HepG2 (cell line): ENCODE measurements around the gene SIGLEC7. TPM values are rescaled to one million over a fixed set of nuclear protein-coding genes. Genes with fewer than 3 reads are reported as not detected.

ENCODE experiments used
- AHDC1 ChIP-seq: sonication (generic); formaldehyde crosslinking; IDR thresholded peaks from 2 replicates; pipeline ENCODE4 v1.5.1; 2020; ENCODE audit warnings: mild to moderate bottlenecking, missing genetic modification reagents, borderline replicate concordance
- CREB1 ChIP-seq, 2 experiments: fragments of 450-650 bp in 1 of 2; IDR thresholded peaks; 2 replicates each; pipeline ENCODE4 v1.6.1; 2016 to 2017; ENCODE audit warnings: control low read depth in 1 of 2, mild to moderate bottlenecking in 1 of 2, missing compliant biosample characterization in 1 of 2, missing genetic modification characterization in 1 of 2
- ELF3 ChIP-seq: IDR thresholded peaks from 2 replicates; pipeline ENCODE4 v1.6.1; 2016; ENCODE audit warnings: missing genetic modification reagents, missing compliant biosample characterization
- GPN1 ChIP-seq: sonication (generic); formaldehyde crosslinking; IDR thresholded peaks from 2 replicates; pipeline ENCODE4 v1.5.1; 2020; ENCODE audit warnings: missing genetic modification reagents, borderline replicate concordance
- IRX3 ChIP-seq: sonication (generic); formaldehyde crosslinking; IDR thresholded peaks from 2 replicates; pipeline ENCODE4 v1.8.1; 2023; ENCODE audit warnings: mild to moderate bottlenecking, low read depth, missing genetic modification reagents, borderline replicate concordance
- KAT8 ChIP-seq: IDR thresholded peaks from 2 replicates; pipeline ENCODE4 v1.6.1; 2016; ENCODE audit warnings: missing genetic modification reagents, missing compliant biosample characterization
- KLF16 ChIP-seq, 2 experiments: sonication (generic) in 1 of 2; formaldehyde crosslinking in 1 of 2; IDR thresholded peaks; 2 replicates each; pipeline versions ENCODE4 v1.6.1 to v1.8.0; 2016 to 2023; ENCODE audit warnings: missing genetic modification reagents in 2 of 2, missing compliant biosample characterization in 1 of 2
- MLXIP ChIP-seq: sonication (generic); formaldehyde crosslinking; IDR thresholded peaks from 2 replicates; pipeline ENCODE4 v1.9.0; 2021; ENCODE audit warnings: missing genetic modification reagents, borderline replicate concordance
- MYC ChIP-seq: sonication (generic); formaldehyde crosslinking; IDR thresholded peaks from 2 replicates; pipeline ENCODE4 v1.9.0; 2021; ENCODE audit warnings: missing genetic modification reagents, borderline replicate concordance
- NFKBIZ ChIP-seq: IDR thresholded peaks from 2 replicates; pipeline ENCODE4 v1.6.1; 2018; ENCODE audit warnings: missing genetic modification reagents, missing compliant biosample characterization
- SATB2 ChIP-seq: sonication (generic); formaldehyde crosslinking; IDR thresholded peaks from 2 replicates; pipeline ENCODE4 v1.5.0; 2020; ENCODE audit warnings: missing genetic modification reagents
- TGIF2 ChIP-seq: IDR thresholded peaks from 2 replicates; pipeline ENCODE4 v1.6.1; 2016; ENCODE audit warnings: control low read depth, missing compliant biosample characterization
- THAP11 ChIP-seq: IDR thresholded peaks from 2 replicates; pipeline ENCODE4 v1.6.1; 2016; ENCODE audit warnings: missing biosample characterization, missing genetic modification reagents
- ZNF451 ChIP-seq: sonication (generic); formaldehyde crosslinking; IDR thresholded peaks from 2 replicates; pipeline ENCODE4 v1.5.0; 2020; ENCODE audit warnings: mild to moderate bottlenecking, missing genetic modification reagents
- ZNF556 ChIP-seq: sonication (generic); formaldehyde crosslinking; IDR thresholded peaks from 2 replicates; pipeline ENCODE4 v1.4.0; 2020; ENCODE audit warnings: mild to moderate bottlenecking, missing genetic modification reagents, borderline replicate concordance
- polyA plus RNA-seq, 8 experiments: library from polyadenylated mRNA; depleted of rRNA in 3 of 8; stranded (reverse) in 7 of 8; unstranded in 1 of 8; fragments of >200 nt; fragmentation: Illumina TruSeq in 4 of 8; extraction: Trizol in 4 of 8; gene quantifications; 2 replicates each; pipeline versions ENCODE4 v1.2.1 to v1.2.3, GENCODE V29; 2011 to 2016; ENCODE audit warnings: low read depth in 4 of 8, missing spikeins in 1 of 8, mixed read lengths in 1 of 8; ENCODE audit not compliant: insufficient read depth in 1 of 8
- total RNA-seq, 5 experiments: library from RNA; depleted of rRNA; stranded (reverse); fragments of >200 nt; fragmentation: Illumina TruSeq; extraction: Trizol; gene quantifications; 2 replicates each; pipeline ENCODE4 v1.2.3, GENCODE V29; 2016; ENCODE audit warnings: low read depth in 1 of 5
- TF ChIP-seq, protein P1 (sequence below), 2 experiments: sonication (generic) in 1 of 2; formaldehyde crosslinking in 1 of 2; IDR thresholded peaks; 2 replicates each; pipeline versions ENCODE4 v1.4.0 to v1.6.1; 2016 to 2020; ENCODE audit warnings: borderline replicate concordance in 1 of 2, low read depth in 1 of 2, mild to moderate bottlenecking in 1 of 2, missing genetic modification reagents in 1 of 2

SIGLEC7 gene
- total and polyA plus RNA-seq, 2 of the 13 experiments (the other 11 are each of a cell fraction or from before 2014, with no cell fraction given), result not detected

- TF ChIP-seq MLXIP (no peak), NFKBIZ (CRISPR knock-in tag) (no peak), ZNF451 (CRISPR knock-in tag) (no peak), ELF3 (CRISPR knock-in tag) (peak; percentile 88), SATB2 (no peak), KAT8 (CRISPR knock-in tag) (peak; percentile 90), KLF16 (CRISPR knock-in tag; IDR thresholded peaks at IDR 0.05) (peak in 1 of 2 experiments; percentile 91; a peak in 2 of 4 replicates), THAP11 (CRISPR knock-in tag) (peak; percentile 100), ZNF556 (CRISPR knock-in tag) (no peak; the same call in 1 of the 2 replicates), CREB1 (IDR thresholded peaks at IDR 0.05) (peak; percentile 77), CREB1 (CRISPR knock-in tag; IDR thresholded peaks at IDR 0.05) (peak; percentile 89), MYC (CRISPR knock-in tag) (peak; percentile 95), TGIF2 (CRISPR knock-in tag) (peak; percentile 65; the same call in 1 of the 2 replicates), AHDC1 (no peak), GPN1 (CRISPR knock-in tag) (no peak), IRX3 (CRISPR knock-in tag) (no peak)
- TF ChIP-seq, protein P1, sequence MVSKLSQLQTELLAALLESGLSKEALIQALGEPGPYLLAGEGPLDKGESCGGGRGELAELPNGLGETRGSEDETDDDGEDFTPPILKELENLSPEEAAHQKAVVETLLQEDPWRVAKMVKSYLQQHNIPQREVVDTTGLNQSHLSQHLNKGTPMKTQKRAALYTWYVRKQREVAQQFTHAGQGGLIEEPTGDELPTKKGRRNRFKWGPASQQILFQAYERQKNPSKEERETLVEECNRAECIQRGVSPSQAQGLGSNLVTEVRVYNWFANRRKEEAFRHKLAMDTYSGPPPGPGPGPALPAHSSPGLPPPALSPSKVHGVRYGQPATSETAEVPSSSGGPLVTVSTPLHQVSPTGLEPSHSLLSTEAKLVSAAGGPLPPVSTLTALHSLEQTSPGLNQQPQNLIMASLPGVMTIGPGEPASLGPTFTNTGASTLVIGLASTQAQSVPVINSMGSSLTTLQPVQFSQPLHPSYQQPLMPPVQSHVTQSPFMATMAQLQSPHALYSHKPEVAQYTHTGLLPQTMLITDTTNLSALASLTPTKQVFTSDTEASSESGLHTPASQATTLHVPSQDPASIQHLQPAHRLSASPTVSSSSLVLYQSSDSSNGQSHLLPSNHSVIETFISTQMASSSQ (IDR thresholded peaks at IDR 0.05; ENCODE audit: low read depth), result no peak
- TF ChIP-seq, protein P1 (CRISPR knock-in tag; IDR thresholded peaks at IDR 0.05; ENCODE audit: borderline replicate concordance), result no peak
Observed at GRCh38 chr19:51108066-51108804, 33.9 kb upstream of the SIGLEC7 start, which contains the start of gene CTU1 (continued).
